ENCODE results near the gene SLC5A11.
"Not testable (repeated sequence)": the region's sequence is repeated elsewhere in the genome, so short reads cannot be mapped to it uniquely, and the experiment has no call there.

Gene SLC5A11

GRCh38 chr16:24852281-24852721 is 6.5 kb downstream of the SLC5A11 start:
- no peak for TF ChIP-seq CTCF (IDR thresholded peaks at IDR 0.05; ENCODE audit: control insufficient read depth, extremely low read depth, insufficient read depth)
- no peak for DNase-seq (ENCODE audit: low read depth)
- no peak overlapping the region for H3K4me3 ChIP-seq (ENCODE audit: low read depth, low read length)

GRCh38 chr16:24853169-24853824 is 7.5 kb downstream of the SLC5A11 start:
- no peak overlapping the region for H3K4me3 ChIP-seq (ENCODE audit: low read depth, low read length)
- no peak for DNase-seq (ENCODE audit: low read depth)
- no peak for TF ChIP-seq CTCF (IDR thresholded peaks at IDR 0.05; ENCODE audit: control insufficient read depth, extremely low read depth, insufficient read depth)

GRCh38 chr16:24853830-24854229 is 8.1 kb downstream of the SLC5A11 start:
- H3K4me3 ChIP-seq (ENCODE audit: low read depth, low read length): no peak overlapping the region
- no peak for TF ChIP-seq CTCF (IDR thresholded peaks at IDR 0.05; ENCODE audit: control insufficient read depth, extremely low read depth, insufficient read depth)
- DNase-seq (ENCODE audit: low read depth): no peak

- no peak overlapping the region for H3K4me3 ChIP-seq (ENCODE audit: low read depth, low read length)
- DNase-seq (ENCODE audit: low read depth): no peak
- TF ChIP-seq CTCF (IDR thresholded peaks at IDR 0.05; ENCODE audit: control insufficient read depth, extremely low read depth, insufficient read depth): no peak
Measured at GRCh38 chr16:24854607-24855171, 8.9 kb downstream of the SLC5A11 start.

GRCh38 chr16:24855678-24856077 is 9.9 kb downstream of the SLC5A11 start:
- no peak for TF ChIP-seq CTCF (IDR thresholded peaks at IDR 0.05; ENCODE audit: control insufficient read depth, extremely low read depth, insufficient read depth)
- H3K4me3 ChIP-seq (ENCODE audit: low read depth, low read length): no peak overlapping the region
- peak; percentile 83 for DNase-seq (ENCODE audit: low read depth)

- H3K4me3 ChIP-seq (ENCODE audit: low read depth, low read length); DNase-seq (ENCODE audit: low read depth): not testable (repeated sequence)
Measured at GRCh38 chr16:24856871-24857270, 11.1 kb downstream of the SLC5A11 start.

GRCh38 chr16:24858219-24859041 is 12.7 kb downstream of the SLC5A11 start:
- H3K4me3 ChIP-seq (ENCODE audit: low read depth, low read length): no peak overlapping the region
- no peak for TF ChIP-seq CTCF (IDR thresholded peaks at IDR 0.05; ENCODE audit: control insufficient read depth, extremely low read depth, insufficient read depth)
- peak; percentile 21 for DNase-seq (ENCODE audit: low read depth)
